ENCODE results near the gene MRPL1.

DNA sequence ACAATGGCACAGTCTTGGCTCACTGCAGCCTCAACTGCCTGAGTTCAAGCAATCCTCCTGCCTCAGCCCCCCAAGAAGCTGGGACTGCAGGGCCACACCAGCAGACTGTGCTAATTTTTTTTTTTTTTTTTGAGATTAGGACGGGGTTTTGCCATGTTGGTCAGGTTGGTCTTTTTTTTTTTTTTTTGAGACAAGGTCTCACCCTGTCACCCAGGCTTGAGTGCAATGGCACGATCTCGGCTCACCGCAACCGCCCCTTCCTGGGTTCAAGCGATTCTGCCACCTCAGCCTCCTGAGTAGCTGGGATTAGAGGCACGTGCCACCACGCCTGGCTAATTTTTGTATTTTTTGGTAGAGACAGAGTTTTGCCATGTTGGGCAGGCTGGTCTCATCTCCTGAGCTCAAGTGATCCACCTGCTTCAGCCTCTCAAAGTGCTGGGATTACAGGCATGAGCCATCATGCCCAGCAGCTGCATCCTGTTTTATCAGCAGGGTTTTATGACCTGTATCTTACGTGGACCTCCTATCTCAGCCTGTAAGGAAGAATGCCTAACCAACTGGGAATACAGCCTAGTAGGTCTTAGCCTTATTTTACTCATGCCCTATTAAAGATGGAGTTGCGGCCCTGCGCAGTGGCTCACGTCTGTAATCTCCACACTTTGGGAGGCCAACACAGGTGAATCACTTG, 13.2 kb upstream of the MRPL1 start:
- no peak for TF ChIP-seq POLR2A (IDR thresholded peaks at IDR 0.05)
- TF ChIP-seq CTCF (IDR thresholded peaks at IDR 0.05): no peak
- no peak for TF ChIP-seq POLR2AphosphoS5 (IDR thresholded peaks at IDR 0.05)

Measured in breast epithelium (tissue), 3 donors.